Natural killer cell (primary cell): ENCODE results near the gene CDV3. TPM values are rescaled to one million over a fixed set of nuclear protein-coding genes. Genes with fewer than 3 reads are reported as not detected.

Source experiments
- ATAC-seq, 3 donors: fragments of 150-1000 bp in 2 of 3; fragments of 200-7000 bp in 1 of 3; cut with Tn5 transposase; 1 replicate in 1 of 3; 2 replicates in 2 of 3; pipeline ENCODE4 v1.10.0; 2021; ENCODE audit warnings: mild to moderate bottlenecking in 2 of 3, moderate library complexity in 2 of 3
- DNase-seq, 2 donors: peaks; one replicate each; pipeline versions ENCODE4 v3.0.0 to v3.0.0-alpha.2; 2013 to 2021; ENCODE audit warnings: mixed read lengths in 1 of 2
- H3K27ac ChIP-seq: one replicate; pipeline ENCODE4 v1.5.1; 2013; ENCODE audit warnings: mild to moderate bottlenecking, low read length
- H3K27me3 ChIP-seq: one replicate; pipeline ENCODE4 v1.6.1; 2013; ENCODE audit warnings: low read length; ENCODE audit not compliant: control insufficient read depth, insufficient read depth
- H3K36me3 ChIP-seq: one replicate; pipeline ENCODE4 v1.6.1; 2013; ENCODE audit warnings: low read length; ENCODE audit not compliant: control insufficient read depth, insufficient read depth
- H3K4me1 ChIP-seq: one replicate; pipeline ENCODE4 v1.6.1; 2013; ENCODE audit warnings: low read length; ENCODE audit not compliant: control insufficient read depth, insufficient read depth
- H3K4me3 ChIP-seq: one replicate; pipeline ENCODE4 v1.5.1; 2013; ENCODE audit warnings: low read length
- H3K9me3 ChIP-seq: one replicate; pipeline ENCODE4 v1.6.1; 2013; ENCODE audit warnings: low read length; ENCODE audit not compliant: control insufficient read depth, insufficient read depth
- H3K27ac Mint-ChIP-seq, 2 donors: one replicate each; pipeline ENCODE4 v1.8.0; 2022; ENCODE audit warnings: mild to moderate bottlenecking in 2 of 2, mixed read lengths in 2 of 2, moderate library complexity in 1 of 2
- H3K27me3 Mint-ChIP-seq, 2 donors: one replicate each; pipeline ENCODE4 v1.8.0; 2022; ENCODE audit warnings: low read depth in 2 of 2, mixed read lengths in 2 of 2
- H3K36me3 Mint-ChIP-seq: one replicate; pipeline ENCODE4 v1.8.0; 2022; ENCODE audit warnings: mixed read lengths
- H3K4me1 Mint-ChIP-seq, 2 donors: one replicate each; pipeline ENCODE4 v1.8.0; 2022; ENCODE audit warnings: mixed read lengths in 2 of 2
- H3K4me3 Mint-ChIP-seq: one replicate; pipeline ENCODE4 v1.8.0; 2022; ENCODE audit warnings: mild to moderate bottlenecking, moderate library complexity, mixed read lengths
- H3K9me3 Mint-ChIP-seq, 2 donors: one replicate each; pipeline ENCODE4 v1.8.0; 2022; ENCODE audit warnings: mixed read lengths in 2 of 2
- CTCF ChIP-seq: fragments of 200-600 bp; IDR thresholded peaks from one replicate; pipeline ENCODE4 v1.8.0; 2022; ENCODE audit warnings: antibody characterized with exemption
- WGBS: methylation state at CpG from one replicate; pipeline ENCODE4 v1.1.7; 2013; ENCODE audit warnings: missing lambda C conversion rate; ENCODE audit not compliant: insufficient coverage; 5-methylcytosine and 5-hydroxymethylcytosine counted together
- intact Hi-C: fragments of 100-400 bp; cut with micrococcal nuclease; formaldehyde crosslinking; loops from one replicate; pipeline ENCODE4 v1.14.2; 2022
- total RNA-seq, 4 donors: library from RNA; stranded (reverse); fragments of 120-200 nt in 1 of 4; gene quantifications; one replicate each; pipeline versions ENCODE4 v1.2.3 to v1.2.4, GENCODE V29; 2013 to 2022

CDV3 gene
- total RNA-seq, 3 donors from 2014 or later (not counting 1 experiment from before 2014, with no cell fraction given): 214 to 229 (median 228) TPM

- H3K27me3 ChIP-seq: no peaks in the 10 kb centered on the region
- DNase-seq (no peak), ATAC-seq (no peak)
- Mint-ChIP-seq H3K27ac (peak overlapping the region in 1 of 2 donors; percentile 99), H3K4me1 (peaks cover 16 to 30% of the 10 kb centered on the region in 2 donors), H3K27me3 (no peaks in the 10 kb centered on the region), H3K4me3 (no peak overlapping the region), H3K9me3 (no peaks in the 10 kb centered on the region), H3K36me3 (no peaks in the 10 kb centered on the region)
- peaks cover under 1% of the 10 kb centered on the region for H3K36me3 ChIP-seq
- H3K9me3 ChIP-seq: no peaks in the 10 kb centered on the region
- H3K4me3 ChIP-seq: no peak overlapping the region
- peaks cover 13% of the 10 kb centered on the region for H3K4me1 ChIP-seq
- intact Hi-C loops: no loop called here
- no peak for TF ChIP-seq CTCF
- H3K27ac ChIP-seq: no peak overlapping the region
- WGBS: 93% methylated on average over 5 of the region's 5 CpGs
Observed at GRCh38 chr3:133570139-133570936, 3.1 kb upstream of the CDV3 start.

- Histone ChIP-seq H3K4me3 (no peak overlapping the region), H3K4me1 (peaks cover 13% of the 10 kb centered on the region), H3K27me3 (no peaks in the 10 kb centered on the region), H3K9me3 (no peaks in the 10 kb centered on the region), H3K27ac (no peak overlapping the region), H3K36me3 (peaks cover 5% of the 10 kb centered on the region)
- Mint-ChIP-seq H3K27me3 (no peaks in the 10 kb centered on the region), H3K27ac (peak overlapping the region; percentile 99), H3K4me1 (peaks cover 21 to 35% of the 10 kb centered on the region in 2 donors), H3K36me3 (no peaks in the 10 kb centered on the region), H3K4me3 (no peak overlapping the region), H3K9me3 (no peaks in the 10 kb centered on the region)
- DNase-seq: no peak
- no peak for ATAC-seq
- TF ChIP-seq CTCF: no peak
- intact Hi-C loops: no loop called here
- WGBS: 83% methylated on average over 2 of the region's 2 CpGs
Observed at GRCh38 chr3:133570937-133571320, 2.6 kb upstream of the CDV3 start.

- Histone ChIP-seq H3K4me3 (peak overlapping the region; percentile 36), H3K4me1 (peaks cover 18% of the 10 kb centered on the region), H3K36me3 (peaks cover 12% of the 10 kb centered on the region), H3K27ac (peak overlapping the region; percentile 92), H3K27me3 (no peaks in the 10 kb centered on the region), H3K9me3 (no peaks in the 10 kb centered on the region)
- 53% methylated on average over 17 of the region's 19 CpGs for WGBS
- ATAC-seq: no peak
- H3K4me3 Mint-ChIP-seq: peak overlapping the region; percentile 87
- no peaks in the 10 kb centered on the region for H3K9me3 Mint-ChIP-seq
- peak in 1 of 2 donors; percentile 63 for DNase-seq
- H3K27ac Mint-ChIP-seq: peak overlapping the region; percentile 99
- no peaks in the 10 kb centered on the region for H3K27me3 Mint-ChIP-seq
- TF ChIP-seq CTCF: no peak
- peaks cover 7% of the 10 kb centered on the region for H3K36me3 Mint-ChIP-seq
- intact Hi-C loops: loop anchor here (1.0 to 2.0 kb wide), 3 partner anchors 90 to 1156 kb away; partner anchors contain the start of genes CEP63 and DNAJC13
- H3K4me1 Mint-ChIP-seq: peaks cover 33 to 46% of the 10 kb centered on the region in 2 donors
Observed at GRCh38 chr3:133572158-133573053, 1.1 kb upstream of the CDV3 start.
